Small intestine (tissue), 7 donors: Measurements from ENCODE around the gene GPC1. TPM values are rescaled to one million over a fixed set of nuclear protein-coding genes. Genes with fewer than 3 reads are reported as not detected.
A peak's percentile ranks its signal among the peaks of the same experiment; 100 is the strongest.

ENCODE experiments used
- DNase-seq, 2 donors: peaks; one replicate each; pipeline versions ENCODE4 v3.0.0 to v3.0.0-alpha.2; 2013
- FAIRE-seq: peaks from 2 replicates; lab custom pipeline; 2012; peaks lifted over from hg19 to GRCh38; lab: Jason Lieb, UNC
- H3K27ac ChIP-seq, 3 donors: one replicate each; pipeline ENCODE4 v1.5.1; 2013; ENCODE audit warnings: low read length in 2 of 3, mild to moderate bottlenecking in 2 of 3, control low read depth in 1 of 3, inconsistent platforms in 1 of 3, low read depth in 1 of 3, moderate library complexity in 1 of 3
- H3K27me3 ChIP-seq, 3 donors: one replicate each; pipeline ENCODE4 v1.6.1; 2013; ENCODE audit warnings: low read length in 3 of 3, inconsistent platforms in 1 of 3; ENCODE audit not compliant: control insufficient read depth in 3 of 3, insufficient read depth in 3 of 3
- H3K36me3 ChIP-seq, 3 donors: one replicate each; pipeline ENCODE4 v1.6.1; 2013; ENCODE audit warnings: low read length in 3 of 3, inconsistent platforms in 1 of 3, low read depth in 1 of 3, mild to moderate bottlenecking in 1 of 3, moderate library complexity in 1 of 3; ENCODE audit not compliant: control insufficient read depth in 3 of 3, insufficient read depth in 2 of 3
- H3K4me1 ChIP-seq, 3 donors: one replicate each; pipeline ENCODE4 v1.6.1; 2013; ENCODE audit warnings: low read length in 2 of 3, inconsistent platforms in 1 of 3, low read depth in 1 of 3, mild to moderate bottlenecking in 1 of 3, moderate library complexity in 1 of 3; ENCODE audit not compliant: control insufficient read depth in 3 of 3, insufficient read depth in 2 of 3
- H3K4me3 ChIP-seq, 3 donors: one replicate each; pipeline ENCODE4 v1.5.1; 2013; ENCODE audit warnings: low read length in 3 of 3, control low read depth in 1 of 3, inconsistent platforms in 1 of 3, low read depth in 1 of 3, mild to moderate bottlenecking in 1 of 3, moderate library complexity in 1 of 3
- H3K9me3 ChIP-seq, 2 donors: one replicate each; pipeline ENCODE4 v1.6.1; 2013; ENCODE audit warnings: low read depth in 1 of 2, low read length in 1 of 2; ENCODE audit not compliant: control insufficient read depth in 2 of 2, insufficient read depth in 1 of 2
- WGBS, 3 donors: extraction: QIAGEN DNeasy Blood & Tissue Kit; methylation state at CpG; one replicate each; pipeline ENCODE4 v1.1.7; 2013; 5-methylcytosine and 5-hydroxymethylcytosine counted together
- polyA plus RNA-seq, 4 donors: library from polyadenylated mRNA; stranded (reverse) in 3 of 4; unstranded in 1 of 4; fragments of 200-250 nt in 3 of 4; fragments of 120-200 nt in 1 of 4; gene quantifications; one replicate each; pipeline versions ENCODE4 v1.2.1 to v1.2.3, GENCODE V29; 2013
- donor health status: healthy with polysubstance abuse.
- donor health status: control.
- donor health status: control.
- donor health status: Bipolar disorder and iron deficiency.
- donor health status: healthy.

GPC1 gene
- polyA plus RNA-seq, 4 donors = 0.89 to 15.5 (median 4.8) TPM

DNA sequence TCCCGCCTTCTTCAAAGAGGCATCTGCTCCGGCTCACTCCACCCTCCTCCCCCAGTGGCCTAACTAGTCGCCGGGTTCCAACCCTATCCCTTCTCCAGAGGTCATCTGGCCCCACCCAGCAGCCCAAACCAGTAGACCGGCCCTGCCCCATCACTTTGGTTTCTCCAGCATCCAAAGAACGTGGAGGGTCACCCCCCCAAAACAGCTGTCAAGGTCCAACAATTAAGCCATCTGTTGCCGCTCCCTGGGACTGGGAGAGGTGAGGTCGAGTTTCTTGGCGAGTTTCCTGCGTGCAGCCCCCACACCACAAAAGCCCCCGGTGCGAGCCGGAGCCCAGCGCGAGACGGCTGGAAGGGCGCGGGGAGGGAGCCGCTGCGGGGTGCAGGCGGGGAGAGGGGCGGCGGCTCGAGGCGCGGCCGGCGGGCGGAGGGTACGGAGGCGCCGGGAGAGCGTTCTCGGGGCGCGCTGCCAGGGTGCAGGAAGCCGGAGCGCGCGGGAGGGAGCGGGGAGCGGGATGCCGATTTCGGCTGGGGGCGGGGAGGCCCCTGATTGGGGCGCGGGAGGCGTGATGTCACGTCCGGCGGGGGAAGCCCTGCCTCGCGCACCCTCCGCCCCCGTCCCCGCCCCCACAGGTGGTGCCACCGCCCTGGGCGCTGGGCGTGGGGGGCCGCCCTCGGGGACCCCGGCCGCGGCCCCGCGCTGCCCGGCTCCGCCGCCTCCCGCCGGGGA lies 571 bp upstream of the GPC1 start:
- peak overlapping the region in 1 of 3 donors; percentile 69 for H3K27ac ChIP-seq
- 2 to 3% (median 2%) methylated on average over 24 to 71 of the region's 71 CpGs for WGBS, 3 donors
- peaks cover 7 to 35% (median 17%) of the 10 kb centered on the region in 3 donors for H3K27me3 ChIP-seq
- peaks cover 2% of the 10 kb centered on the region in 3 donors for H3K4me1 ChIP-seq
- H3K36me3 ChIP-seq = no peaks in the 10 kb centered on the region
- peak overlapping the region; percentile 34 to 71 (median 40) for H3K4me3 ChIP-seq
- FAIRE-seq = no peak
- H3K9me3 ChIP-seq = no peaks in the 10 kb centered on the region
- DNase-seq = peak; percentile 72 to 78

DNA sequence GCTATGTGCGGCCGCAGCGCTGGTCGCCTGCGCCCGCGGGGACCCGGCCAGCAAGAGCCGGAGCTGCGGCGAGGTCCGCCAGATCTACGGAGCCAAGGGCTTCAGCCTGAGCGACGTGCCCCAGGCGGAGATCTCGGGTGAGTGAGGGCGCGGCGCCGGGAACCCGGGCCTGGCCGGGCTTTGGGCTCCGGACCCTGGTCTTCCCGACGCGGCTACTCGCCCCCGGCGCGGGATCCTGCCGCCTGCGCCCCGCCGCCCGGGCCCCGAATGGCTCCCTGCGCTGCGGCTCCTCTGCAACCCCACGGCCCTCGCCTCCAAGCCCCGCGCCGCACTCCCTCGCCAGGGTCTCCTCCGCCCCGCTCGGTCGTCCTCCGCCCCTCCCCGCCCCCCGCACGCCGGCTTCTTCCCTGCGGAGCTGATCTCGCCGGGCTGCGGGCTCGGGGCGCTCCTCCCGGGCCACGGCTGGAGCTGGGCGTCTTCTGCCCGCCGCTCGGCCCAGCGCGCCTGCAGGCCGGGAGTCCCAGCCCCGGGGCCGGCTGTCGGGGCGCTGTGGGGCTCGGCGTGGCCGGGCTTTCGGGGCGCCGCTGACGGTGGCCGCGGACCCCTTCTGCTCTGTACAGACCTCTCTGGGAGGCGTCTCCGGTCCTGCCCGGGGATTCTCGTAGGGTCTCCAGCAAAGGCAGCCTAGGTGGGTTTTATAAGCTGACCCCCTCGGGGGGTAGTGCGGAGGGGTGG lies 652 bp downstream of the GPC1 start:
- DNase-seq (peak in 1 of 2 donors; percentile 20), FAIRE-seq (no peak)
- H3K27me3 ChIP-seq = peaks cover 7 to 35% (median 17%) of the 10 kb centered on the region in 3 donors
- peaks cover 2% of the 10 kb centered on the region in 3 donors for H3K4me1 ChIP-seq
- H3K27ac ChIP-seq = peak overlapping the region in 1 of 3 donors; percentile 44
- H3K4me3 ChIP-seq = peak overlapping the region; percentile 19 to 71 (median 45)
- WGBS, 3 donors = 0 to 1% (median 0%) methylated on average over 64 to 88 of the region's 88 CpGs
- H3K9me3 ChIP-seq = no peaks in the 10 kb centered on the region
- no peaks in the 10 kb centered on the region for H3K36me3 ChIP-seq

DNA sequence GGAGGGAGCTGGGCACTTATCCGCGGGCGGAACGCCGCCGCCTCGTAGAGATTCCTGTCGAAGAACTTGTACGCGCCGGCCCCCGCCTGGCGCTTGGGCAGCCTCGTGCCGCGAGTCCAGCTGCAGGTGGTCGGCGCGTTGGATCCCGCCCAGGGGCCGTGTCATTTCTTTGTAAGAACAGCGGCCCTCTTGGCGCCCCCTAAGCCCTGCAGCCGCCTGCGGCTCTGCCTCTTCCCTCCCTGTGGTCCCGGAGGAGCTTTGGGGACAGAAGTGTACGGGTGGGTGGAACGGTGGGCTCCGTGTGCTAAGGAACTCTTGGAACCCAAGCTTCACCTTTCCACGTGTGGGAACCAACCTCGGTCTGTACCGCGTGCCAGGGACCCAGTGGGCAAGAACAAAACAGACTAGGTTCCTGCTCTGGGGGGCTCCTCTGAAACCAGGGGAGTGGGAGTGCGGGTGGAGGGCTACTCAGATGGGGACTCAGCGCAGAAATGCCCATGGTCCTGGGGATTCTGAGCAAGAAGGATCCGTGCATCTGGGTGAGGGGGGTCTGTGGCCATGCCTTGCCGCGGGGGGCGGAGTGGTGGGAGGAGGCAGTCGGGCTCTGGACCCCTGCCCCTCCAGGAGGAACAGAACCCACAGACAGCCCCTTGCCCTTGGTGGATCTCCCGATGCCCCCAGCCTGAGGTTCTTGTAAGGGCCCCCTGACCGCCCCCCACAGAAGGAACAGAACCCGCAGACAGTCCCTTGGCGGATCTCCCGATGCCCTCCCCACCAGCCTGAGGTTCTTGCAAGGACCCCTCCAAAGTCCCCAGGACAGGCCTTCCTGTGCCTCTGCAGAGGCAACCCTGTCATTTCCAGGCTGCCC lies 1.5 kb downstream of the GPC1 start:
- H3K27ac ChIP-seq = no peak overlapping the region
- H3K4me1 ChIP-seq = peaks cover 2% of the 10 kb centered on the region in 3 donors
- peak in 1 of 2 donors; percentile 35 for DNase-seq
- FAIRE-seq = no peak
- 21 to 29% (median 25%) methylated on average over 41 to 45 of the region's 45 CpGs for WGBS, 3 donors
- no peaks in the 10 kb centered on the region for H3K36me3 ChIP-seq
- H3K27me3 ChIP-seq = peaks cover 7 to 35% (median 17%) of the 10 kb centered on the region in 3 donors
- H3K9me3 ChIP-seq = no peaks in the 10 kb centered on the region
- peak overlapping the region in 2 of 3 donors; percentile 19 to 71 for H3K4me3 ChIP-seq

DNA sequence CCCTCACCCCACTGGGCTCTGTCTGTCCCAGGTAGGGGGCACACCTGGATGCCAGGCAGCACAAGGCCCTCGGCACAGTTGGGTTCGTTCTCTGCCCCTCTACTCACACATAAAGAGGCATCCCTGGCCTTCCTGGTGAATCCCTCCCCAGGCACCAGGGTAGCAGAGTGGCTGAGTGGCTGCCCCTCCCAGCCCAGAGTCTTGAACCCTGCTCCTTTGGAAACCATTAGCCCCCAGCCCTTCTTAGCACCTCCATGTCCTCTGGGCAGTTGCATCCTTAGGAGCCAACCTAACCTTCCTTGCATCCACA lies 2.0 kb downstream of the GPC1 start:
- no peak for FAIRE-seq
- Histone ChIP-seq H3K4me3 (no peak overlapping the region), H3K4me1 (peaks cover 2% of the 10 kb centered on the region in 3 donors), H3K9me3 (no peaks in the 10 kb centered on the region), H3K27me3 (peaks cover 7 to 35% (median 17%) of the 10 kb centered on the region in 3 donors), H3K36me3 (no peaks in the 10 kb centered on the region), H3K27ac (no peak overlapping the region)
- WGBS, 3 donors = 83 to 86% (median 86%) methylated on average over 2 of the region's 2 CpGs
- no peak for DNase-seq

DNA sequence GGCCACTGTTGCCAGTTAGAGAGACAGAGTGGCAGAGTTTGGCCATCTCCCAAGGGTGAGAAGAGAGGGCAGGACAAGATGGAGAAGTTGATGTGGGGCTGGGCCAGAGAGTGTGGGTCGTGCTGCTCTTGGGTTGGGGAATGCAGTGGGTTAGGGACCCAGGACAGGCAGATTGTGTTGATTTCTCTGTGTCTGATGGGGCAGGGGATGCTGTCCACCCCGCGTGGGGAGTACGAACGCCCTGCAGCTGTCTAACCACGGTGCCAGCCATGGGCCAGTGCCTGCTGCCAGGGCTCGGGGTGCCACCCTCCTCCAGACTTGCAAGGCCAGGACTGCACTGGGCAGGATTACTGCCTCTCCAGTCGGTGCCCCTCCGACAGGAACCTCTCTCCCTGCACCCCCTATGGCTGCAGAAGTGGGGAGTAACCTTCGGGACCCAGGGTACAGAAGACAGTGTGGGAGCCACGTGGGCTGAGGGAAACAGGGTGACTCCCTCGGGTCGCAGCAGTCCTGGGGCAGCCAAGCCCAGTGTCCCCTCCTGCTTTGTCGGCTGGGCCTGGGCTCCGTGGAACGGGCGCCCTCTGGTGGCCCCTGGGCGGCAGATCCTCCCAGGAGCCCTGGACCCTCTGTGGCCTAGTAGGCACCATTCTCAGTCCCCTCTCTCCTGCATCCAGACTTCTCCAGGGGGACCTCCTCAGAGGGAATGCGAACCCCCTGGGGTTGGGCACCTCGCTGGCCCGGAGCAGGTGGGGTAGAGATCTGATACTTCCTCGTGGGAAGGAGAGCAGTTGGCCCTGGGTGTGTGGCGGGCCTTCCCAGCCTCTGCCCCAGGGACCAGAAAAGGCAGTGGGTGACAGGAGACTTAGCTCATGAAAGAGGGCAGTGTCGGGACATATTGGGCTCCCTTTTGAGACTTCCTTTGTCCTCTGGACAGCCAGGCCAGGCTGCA lies 2.7 kb downstream of the GPC1 start:
- peaks cover 2% of the 10 kb centered on the region in 3 donors for H3K4me1 ChIP-seq
- FAIRE-seq = no peak

DNA sequence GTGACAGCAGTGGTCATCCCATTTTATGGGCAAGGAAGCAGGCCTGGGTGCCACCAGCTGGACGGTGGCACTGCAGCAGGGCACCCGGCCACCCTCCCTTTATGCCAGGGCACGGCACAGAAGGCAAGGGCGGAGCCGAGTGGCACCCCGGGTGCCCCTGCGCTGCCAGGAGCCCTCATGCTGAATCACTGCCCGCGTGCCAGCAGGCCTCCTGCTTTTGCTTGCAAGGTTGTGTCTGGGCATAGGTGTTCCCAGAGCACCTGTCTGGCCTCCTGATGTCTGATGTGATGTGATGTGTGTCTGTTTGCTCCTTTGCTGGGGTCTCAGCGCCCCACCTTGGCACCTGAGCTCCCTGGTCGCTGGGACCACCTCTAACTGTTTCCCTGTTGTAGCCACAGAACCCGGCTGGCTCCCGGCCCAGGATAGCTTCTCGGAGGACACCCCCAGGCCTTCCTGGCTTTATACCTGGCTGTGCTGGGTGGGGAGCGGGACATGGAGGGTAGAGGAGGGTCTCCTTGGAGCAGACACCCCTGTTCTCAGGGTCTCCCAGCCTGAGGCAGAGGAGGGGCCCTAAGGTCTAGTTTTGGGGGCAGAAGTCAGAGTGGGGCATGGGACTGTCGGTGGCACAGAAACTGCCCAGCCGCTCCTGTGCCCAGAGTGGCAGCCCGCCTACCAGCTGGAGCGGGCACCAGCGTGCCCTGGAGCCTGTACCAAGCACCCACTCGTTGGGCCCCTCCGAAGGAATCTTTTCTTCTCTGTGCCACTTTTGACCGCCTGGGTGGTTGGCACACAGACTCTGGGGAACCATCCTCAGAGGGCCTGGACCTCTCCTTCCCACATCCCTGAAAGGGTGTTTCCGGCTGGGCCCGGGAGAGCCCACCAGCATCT lies 3.6 kb downstream of the GPC1 start:
- Histone ChIP-seq H3K27me3 (peaks cover 7 to 27% (median 10%) of the 10 kb centered on the region in 3 donors), H3K4me3 (no peak overlapping the region), H3K9me3 (no peaks in the 10 kb centered on the region), H3K4me1 (peaks cover 2% of the 10 kb centered on the region in 3 donors), H3K27ac (no peak overlapping the region), H3K36me3 (no peaks in the 10 kb centered on the region)
- FAIRE-seq (no peak), DNase-seq (no peak)
- 85 to 89% (median 85%) methylated on average over 25 of the region's 25 CpGs for WGBS, 3 donors

More for the DNA sequence above, 2.7 kb downstream of the GPC1 start:
- Histone ChIP-seq H3K27ac (no peak overlapping the region), H3K36me3 (no peaks in the 10 kb centered on the region), H3K27me3 (peaks cover 7 to 33% (median 16%) of the 10 kb centered on the region in 3 donors), H3K4me3 (no peak overlapping the region), H3K9me3 (no peaks in the 10 kb centered on the region)
- WGBS, 3 donors = 25 to 30% (median 29%) methylated on average over 22 to 24 of the region's 24 CpGs
- peak; percentile 52 to 72 for DNase-seq

DNA sequence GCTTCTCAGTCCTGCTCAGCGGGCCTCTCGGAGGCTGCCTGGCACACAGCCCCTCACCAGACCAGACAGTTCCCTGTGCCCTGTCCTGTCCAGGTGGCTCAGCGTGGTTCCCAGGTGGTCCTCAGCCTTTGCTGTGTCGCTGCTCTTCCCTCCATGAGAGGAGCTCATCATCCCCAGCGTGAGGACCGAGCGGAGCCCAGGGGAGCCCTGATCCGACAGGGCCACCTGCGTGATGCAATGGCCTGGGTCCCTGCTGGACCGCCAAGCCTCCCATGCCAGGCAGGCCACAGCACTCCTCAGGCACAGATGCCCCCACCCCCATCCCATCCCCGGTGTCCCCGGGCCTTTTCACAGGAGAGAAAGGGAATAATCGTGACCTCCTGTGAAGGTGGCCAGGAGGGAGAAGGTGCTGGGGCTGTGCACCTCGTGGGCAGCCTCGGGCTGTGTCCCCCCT lies 4.3 kb downstream of the GPC1 start:
- no peak for FAIRE-seq

More for the DNA sequence above, 4.3 kb downstream of the GPC1 start:
- H3K27me3 ChIP-seq = peaks cover 7 to 20% (median 7%) of the 10 kb centered on the region in 3 donors
- H3K9me3 ChIP-seq = no peaks in the 10 kb centered on the region
- no peaks in the 10 kb centered on the region for H3K36me3 ChIP-seq
- 86 to 93% (median 89%) methylated on average over 15 of the region's 15 CpGs for WGBS, 3 donors
- H3K4me1 ChIP-seq = peaks cover 0 to 2% (median 2%) of the 10 kb centered on the region in 3 donors
- H3K27ac ChIP-seq = no peak overlapping the region
- H3K4me3 ChIP-seq = no peak overlapping the region
- no peak for DNase-seq
